GM12873 (cell line): ENCODE data around the gene MS4A15.

Experiments used
- TF ChIP-seq, protein P1 (sequence below): IDR thresholded peaks from 2 replicates; pipeline ENCODE4 v1.5.1; 2012; ENCODE audit warnings: low read depth, mild to moderate bottlenecking, moderate library complexity, low read length, control low read depth; ENCODE audit not compliant: insufficient read depth; ENCODE audit errors: missing control alignments

The MS4A15 gene

DNA sequence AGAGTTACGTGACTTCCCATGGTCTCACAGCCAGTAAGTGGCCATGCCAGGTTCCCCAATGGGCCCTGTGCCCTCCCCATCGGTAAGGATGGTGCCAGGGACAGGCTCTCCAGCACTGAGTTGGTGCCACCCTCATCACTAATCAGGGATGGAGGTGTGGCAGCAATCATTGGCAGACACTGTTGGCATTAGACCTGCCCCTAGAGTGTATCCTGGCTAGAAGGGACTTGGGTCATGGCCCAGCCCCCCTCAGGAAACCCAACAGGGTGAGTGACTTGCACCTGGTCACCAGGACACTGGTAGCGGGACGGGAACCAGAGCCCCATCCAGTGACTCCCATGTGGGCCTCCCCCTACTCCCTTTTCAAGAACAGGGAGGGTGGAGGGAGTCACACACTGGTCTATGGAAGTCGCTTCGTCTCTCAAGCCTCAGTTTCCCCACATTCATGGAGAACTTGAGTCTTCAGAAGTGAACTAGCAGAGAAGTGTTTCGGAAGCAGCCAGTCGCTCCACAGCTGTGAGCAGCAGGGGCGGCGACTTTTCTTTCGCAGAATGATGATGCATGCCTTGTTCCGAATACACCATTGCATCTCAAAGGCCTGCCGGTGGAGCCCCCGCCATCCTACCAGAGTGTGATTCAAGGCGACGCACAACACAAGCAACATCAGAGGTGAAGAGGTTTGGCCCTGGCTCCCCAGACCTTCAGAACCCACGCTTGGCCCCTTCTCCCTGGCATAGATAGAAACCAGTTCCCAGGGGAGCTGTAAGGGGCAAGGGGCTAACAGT is 41.4 kb downstream of the MS4A15 start:
- TF ChIP-seq, protein P1, sequence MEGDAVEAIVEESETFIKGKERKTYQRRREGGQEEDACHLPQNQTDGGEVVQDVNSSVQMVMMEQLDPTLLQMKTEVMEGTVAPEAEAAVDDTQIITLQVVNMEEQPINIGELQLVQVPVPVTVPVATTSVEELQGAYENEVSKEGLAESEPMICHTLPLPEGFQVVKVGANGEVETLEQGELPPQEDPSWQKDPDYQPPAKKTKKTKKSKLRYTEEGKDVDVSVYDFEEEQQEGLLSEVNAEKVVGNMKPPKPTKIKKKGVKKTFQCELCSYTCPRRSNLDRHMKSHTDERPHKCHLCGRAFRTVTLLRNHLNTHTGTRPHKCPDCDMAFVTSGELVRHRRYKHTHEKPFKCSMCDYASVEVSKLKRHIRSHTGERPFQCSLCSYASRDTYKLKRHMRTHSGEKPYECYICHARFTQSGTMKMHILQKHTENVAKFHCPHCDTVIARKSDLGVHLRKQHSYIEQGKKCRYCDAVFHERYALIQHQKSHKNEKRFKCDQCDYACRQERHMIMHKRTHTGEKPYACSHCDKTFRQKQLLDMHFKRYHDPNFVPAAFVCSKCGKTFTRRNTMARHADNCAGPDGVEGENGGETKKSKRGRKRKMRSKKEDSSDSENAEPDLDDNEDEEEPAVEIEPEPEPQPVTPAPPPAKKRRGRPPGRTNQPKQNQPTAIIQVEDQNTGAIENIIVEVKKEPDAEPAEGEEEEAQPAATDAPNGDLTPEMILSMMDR, result no peak

DNA sequence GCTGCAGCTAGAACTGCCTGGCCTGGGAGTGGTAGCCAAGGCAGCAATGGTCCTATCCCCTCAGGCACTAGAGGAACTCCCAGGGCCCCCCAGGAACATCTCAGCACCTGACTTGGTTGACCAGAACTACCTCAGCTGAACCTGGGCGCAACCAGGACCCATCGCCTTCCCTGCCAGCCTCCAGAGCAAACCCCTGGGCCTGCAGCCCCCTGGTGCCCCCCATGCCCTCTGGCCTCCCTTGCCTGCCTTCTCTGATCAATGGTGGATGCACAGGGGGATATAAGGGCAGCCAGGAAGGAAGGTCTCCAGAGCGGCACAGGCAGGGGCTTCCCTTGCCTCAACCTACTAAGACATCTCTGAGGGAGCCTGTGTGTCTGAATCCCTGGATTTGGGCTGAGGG is 42.0 kb downstream of the MS4A15 start:
- TF ChIP-seq, protein P1, result no peak

GRCh38 chr11:60801194-60801593 is 44.5 kb downstream of the MS4A15 start:
- TF ChIP-seq, protein P1, result no peak

DNA sequence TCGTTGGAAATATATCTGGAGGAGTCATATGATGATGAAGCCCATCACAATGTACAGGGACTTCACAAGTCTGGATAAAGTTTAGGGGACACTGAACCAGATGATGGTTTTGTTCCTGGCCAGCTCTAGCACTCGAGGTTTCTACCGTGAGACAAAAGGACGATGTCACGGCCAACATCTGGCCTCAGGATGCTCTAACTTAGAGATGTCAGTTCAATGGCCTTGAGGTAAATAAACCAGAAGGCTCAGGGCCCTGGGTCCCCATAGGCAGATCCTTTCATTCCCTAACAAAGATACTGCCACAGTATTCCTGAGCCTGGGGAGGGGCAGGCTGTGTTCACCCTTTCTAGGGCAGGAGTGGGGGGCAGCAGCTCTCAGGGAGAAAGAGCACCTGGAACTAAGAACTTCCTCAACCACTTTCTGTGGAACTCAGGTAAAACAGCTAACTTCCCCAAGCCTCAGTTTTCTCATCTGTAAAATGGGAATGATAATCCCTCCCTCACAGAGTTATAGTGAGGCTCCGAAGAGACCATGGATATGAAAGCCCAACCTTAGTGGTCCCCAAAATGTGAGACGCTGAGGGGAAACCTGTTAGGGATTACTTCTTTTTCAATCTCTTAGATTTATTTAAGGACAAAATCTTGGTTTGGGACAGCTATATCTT is 46.7 kb downstream of the MS4A15 start:
- TF ChIP-seq, protein P1, result no peak

DNA sequence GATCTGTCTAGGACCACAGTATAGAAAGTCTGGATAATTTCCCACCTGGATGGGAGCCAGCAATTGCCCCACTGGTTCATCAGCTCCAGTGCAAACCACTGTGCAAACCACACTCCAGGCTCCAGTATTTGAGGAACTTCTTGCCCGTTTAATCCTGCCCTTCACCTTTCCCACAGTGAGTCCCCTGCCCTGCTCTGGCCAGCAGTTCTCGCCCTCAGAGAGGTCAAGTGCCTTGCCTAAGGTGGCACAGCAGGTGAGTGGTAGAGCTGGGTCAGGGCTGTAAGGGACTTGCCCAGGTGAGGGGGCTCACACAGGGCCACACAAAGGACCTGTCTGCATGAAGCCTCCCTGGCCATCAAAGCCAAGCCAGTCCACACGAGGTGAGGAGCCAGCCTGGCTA is 52.6 kb downstream of the MS4A15 start:
- TF ChIP-seq, protein P1, result no peak

GRCh38 chr11:60809691-60810090 is 53.0 kb downstream of the MS4A15 start:
- TF ChIP-seq, protein P1, result no peak

DNA sequence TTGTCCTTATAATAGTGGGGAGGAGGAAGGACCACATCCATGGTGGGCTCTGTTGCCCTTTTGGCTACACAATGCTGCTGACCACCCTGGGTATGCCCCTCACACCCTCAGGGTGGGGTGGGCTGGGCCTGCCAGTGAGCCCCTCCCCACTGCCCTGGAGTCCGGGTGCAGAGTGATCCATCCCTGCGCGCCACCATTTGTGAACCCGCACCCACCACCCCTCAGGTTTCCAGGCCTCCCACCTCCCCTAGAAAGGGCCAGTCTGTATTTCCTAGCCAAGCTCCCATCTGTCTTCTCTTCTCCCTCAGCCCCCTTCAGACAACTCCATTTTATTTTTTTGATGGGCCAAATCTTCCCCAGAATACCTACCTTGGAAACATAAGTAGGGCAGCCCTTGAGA is 53.5 kb downstream of the MS4A15 start:
- TF ChIP-seq, protein P1, result no peak
